HS-5 (cell line): Measurements from ENCODE around the gene CASK.
"Not testable (repeated sequence)": the region's sequence is repeated elsewhere in the genome, so short reads cannot be mapped to it uniquely, and the experiment has no call there.

Experiments
- DNase-seq: peaks from one replicate; pipeline ENCODE4 v3.0.0-alpha.2; 2012; ENCODE audit warnings: low read depth

CASK gene

DNA sequence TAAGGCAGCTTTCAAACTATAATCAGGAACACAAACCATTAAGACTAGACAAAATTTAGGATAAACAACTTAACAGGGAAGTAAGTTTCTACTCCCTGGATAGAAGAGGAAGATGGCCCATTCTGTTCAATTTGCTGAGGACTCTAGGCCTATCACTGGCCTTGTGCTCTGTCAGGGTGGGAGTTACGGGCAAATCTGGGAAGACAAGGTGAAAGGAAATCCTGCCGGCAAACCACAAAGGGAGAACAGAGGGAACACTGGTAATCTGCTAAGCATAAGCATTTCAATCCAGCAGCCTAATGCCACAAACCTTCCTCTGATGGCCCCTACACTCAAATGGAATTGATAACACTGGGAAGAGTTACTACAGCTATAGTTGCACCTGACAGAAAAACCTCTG lies 191.1 kb downstream of the CASK start:
- no peak for DNase-seq

DNA sequence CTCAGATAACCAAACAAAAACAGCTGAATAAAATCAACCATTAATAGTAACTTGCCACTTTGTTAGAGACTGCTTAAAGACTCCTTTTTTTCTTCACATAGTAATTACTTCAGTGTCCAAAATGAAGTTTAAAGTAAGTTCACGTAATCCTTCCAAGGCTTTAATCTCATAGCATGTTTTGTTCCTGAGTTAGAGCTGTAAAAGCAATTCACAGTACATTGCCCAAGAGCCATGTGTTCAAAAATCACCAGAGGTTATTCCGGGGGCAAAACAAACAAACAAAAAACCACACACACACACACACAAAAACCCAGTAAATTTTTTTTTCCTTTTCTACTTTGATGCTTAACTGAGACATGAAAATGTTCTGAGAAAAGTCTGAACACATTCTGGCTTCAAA lies 193.3 kb downstream of the CASK start:
- no peak for DNase-seq

DNA sequence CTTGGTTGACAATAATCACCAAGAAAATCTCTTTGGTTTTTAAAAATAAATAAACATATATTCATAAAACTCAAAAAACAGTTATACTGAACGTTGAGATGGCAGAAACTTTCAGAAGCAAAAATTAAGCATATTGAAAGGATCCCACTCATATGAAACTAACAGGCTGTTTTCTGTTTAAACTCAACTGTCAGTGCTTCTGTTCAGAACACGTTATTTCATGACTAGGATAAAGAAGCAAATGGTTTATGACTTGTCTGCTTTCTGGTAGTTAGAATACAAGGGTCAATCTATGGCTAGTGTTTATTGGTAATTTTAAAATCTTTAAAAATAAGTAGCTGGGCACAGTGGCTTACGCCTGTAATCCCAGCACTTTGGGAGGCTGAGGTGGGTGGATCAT lies 195.2 kb downstream of the CASK start:
- DNase-seq, result no peak

DNA sequence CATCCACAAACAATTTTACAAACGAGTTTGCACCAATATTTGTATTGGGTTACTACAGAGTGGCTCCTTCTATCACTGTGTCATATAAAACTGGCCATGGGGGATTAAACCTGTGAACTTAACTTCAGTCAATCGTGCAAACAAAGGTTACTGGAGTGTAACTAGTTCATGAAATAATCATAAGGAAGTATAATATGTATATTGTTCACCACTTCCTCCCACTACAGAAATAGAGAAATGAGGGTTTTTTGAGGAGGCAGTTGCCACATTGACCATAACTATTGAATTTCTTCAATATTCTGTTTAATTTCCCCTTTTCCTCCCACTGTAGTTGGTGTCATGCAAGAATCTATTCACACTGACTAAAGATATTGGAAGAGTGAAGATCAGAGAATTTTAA lies 199.5 kb downstream of the CASK start, which contains the start of gene GPR82:
Gene GPR82, plus strand, starts transcription at position 356 of the 400 bp plus-strand sequence. CDS start 2,846 bp downstream, outside the sequence.
- DNase-seq, result no peak

DNA sequence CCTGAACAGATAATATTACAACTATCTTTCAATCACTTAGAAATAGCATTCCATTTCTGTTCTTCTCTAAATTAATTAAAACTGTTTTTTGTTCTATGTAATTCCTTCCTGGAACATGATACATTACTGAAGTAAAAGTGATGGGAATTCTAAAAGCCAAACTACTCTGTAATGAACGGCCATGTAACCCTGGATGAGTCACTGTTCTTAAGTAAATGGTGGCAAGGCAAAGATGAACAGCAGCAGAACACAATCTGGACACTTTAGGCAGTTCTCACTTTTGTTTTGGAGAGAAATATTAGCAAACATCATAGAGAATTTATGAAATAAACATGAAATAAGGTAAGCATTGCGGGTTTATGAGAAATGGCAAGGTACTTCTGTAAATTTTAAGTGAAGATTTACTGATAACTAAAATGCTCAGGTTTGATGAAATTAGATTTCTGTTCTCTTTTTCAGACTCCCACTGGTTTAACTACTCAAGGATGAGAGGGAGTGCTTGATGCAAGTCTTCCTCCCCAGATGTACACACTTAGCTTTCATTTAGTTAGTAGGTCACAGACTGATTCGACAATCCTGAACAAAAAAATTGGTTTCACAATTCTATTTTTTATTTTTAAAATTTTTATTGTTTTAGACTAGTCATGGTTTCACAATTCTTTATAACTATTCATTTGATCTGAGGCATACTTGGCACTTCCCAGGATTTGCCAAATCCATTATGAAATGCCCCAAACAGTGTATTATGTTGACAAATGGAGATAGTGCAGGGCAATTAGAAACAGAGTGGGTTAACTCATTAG lies 200.3 kb downstream of the CASK start:
- no peak for DNase-seq

DNA sequence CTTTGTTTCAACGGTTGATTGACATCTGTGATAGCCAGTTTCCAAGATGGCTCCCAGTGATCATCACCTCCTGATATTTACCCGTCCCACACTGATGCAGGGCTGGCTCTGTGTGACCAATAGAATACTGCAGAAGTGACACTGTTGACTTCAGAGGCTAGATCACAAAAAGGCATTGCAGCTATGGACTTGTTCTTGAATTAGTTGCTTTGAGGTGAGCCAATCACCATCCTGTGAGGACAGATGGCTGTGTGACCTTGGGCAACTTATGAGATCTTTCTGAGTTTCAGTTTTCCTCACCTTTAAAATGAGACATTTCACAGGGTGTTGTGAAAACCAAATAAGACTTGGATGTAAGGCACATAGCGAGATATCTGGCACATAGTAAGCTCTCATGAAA lies 201.1 kb downstream of the CASK start:
- DNase-seq, result no peak

DNA sequence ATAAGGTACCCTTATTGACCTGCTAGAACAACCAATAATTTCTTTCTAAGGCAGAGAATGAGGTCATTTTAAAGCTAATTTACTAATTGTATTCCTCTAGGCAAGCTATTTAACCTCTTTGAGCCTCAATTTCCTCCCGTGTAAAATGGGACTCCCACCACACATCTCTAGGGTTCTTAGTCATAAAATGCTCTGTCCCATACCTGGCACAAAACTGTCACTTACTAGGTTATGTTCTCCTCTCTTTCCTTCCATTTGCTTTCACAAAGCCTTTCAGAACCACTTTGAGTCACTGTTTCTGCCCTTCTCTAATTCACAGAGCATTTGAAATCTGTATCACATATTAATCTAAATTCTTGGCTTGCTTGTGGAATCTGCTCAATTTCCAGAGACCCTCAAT lies 201.8 kb downstream of the CASK start:
- DNase-seq, result no peak

DNA sequence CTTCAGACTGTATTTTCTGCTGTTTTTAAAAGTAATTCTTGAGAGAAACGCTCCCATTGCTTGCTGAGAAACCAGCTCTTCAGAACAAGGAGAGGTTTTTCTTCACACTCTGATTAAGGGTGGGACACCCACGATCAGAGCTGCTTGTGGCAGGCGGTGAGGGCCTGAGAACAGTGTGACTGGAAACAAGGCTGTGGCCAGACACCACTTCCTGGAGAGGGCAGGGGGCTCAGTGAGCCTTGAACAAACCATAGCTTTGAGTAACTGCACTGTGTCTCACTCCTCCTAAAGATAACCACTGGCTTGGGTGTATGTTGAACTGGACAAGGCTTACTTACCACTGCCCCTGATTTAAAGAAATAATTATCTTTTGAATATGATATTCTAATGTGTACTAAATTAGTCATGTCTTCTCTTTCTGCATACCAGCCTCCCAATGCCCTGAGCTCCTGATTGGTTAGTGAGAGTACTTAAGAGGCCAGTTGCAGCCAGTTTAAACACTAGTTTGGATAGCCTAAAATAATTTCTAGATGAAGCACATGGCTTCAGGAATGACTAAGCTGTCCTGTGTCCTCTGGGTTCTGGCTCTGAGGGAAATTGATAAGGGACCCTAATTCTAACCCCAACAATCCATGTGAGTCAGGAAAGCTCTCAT lies 203.1 kb downstream of the CASK start:
- no peak for DNase-seq

DNA sequence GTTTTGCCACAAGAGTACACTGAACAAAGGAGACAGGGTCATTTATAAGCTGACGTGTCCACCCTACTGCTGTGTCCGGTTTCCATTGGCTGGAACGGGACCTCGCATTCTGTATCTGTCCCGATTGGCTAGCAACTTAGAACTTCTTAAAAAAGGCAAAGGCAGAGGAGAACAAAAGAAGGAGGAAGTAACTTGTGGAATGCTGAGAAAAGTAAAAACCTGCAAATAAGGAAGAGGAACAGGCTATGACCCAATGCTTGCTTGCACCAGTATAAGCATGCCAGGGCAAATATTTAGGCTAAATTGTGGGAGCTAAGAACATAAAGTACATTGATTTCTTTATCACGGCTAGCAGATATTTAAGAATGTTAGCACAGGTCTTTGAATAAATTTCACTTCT lies 203.7 kb downstream of the CASK start:
- DNase-seq, result not testable (repeated sequence)

DNA sequence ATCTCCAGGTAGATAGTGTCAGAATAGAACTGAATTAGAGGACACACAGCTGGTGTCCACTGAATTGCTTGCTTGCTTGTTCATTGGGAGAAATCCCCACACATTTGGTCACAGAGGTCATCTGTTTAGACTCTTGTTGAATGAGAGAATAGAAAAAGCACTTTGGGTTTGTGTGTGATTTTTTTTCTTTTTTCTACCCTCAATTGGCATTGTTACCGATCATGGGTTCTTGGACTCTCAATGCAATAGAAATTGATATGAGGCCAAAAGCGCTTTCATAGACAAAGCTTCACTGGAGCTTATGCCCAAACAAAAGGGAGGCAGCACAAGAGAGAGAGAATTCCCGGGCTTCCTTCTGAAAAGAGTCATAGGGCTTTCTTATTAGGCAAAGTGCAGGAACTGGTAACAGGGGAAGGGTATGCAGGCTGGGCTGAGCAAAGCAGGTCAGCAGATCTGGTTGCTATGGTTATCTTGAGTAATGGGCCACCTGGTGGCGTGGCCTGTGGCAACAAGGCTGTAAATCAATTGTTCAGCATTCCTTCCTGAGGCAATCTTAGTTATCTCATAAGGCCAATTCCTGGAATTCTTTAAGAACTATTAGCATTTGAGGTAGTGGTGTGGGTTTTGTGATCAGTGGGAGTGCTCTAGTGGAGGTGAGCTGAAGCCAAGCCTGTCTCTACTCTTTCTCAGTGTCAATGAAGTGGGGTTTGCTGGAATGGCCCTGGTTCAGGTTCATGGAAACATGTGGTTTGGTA lies 204.7 kb downstream of the CASK start:
- no peak for DNase-seq

DNA sequence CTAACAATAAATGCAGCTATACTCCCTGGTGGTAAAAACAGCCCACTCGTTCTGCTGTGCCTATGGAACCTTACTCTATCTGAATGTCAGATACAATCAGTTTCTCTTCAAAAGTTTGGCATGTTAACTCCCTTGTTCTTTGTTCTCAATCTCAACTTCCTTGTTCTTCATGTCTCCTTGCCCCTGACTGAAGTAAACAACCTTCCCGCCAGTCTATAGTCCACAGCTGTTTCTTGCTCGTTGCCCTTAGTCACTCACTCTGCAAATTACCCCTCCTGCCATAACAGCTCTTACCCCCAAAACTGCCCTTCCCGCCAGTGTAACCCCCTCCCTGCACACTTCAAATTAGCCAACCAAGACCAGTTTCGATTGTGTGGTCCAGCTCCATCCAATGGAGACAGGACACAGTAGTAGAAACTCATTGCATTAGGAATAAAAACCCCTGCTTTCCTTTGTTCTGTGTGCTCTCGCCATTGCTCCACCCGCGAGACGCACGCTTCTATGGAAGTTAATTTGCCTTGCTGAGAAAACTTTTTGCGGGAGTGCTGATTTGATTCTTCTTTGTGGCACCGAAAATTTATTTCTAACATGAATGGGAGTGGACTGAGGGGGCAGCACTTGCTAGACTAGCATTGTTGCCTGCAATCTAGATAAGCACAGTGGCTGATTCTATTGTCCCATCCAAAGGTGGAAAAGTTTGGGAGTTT lies 206.4 kb downstream of the CASK start:
- DNase-seq, result no peak

DNA sequence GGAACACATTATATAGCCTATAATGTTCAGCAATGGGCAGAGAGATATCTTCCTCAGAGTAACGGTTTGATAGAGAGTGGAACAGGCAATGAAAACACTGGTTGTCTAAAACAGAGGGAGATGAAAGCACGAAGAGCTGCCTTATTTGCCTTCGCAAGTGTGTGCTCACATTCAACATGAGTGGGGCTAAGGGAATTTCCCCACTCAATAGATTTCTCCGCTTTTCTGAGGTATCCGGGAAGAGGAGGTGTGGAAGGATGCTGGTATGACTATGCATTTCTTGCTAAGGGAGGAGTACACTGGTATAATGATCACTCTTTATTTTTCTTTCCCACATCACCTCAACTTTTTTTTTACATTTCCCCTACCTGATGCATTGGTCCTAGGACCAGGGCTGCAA lies 207.1 kb downstream of the CASK start:
- DNase-seq, result no peak

DNA sequence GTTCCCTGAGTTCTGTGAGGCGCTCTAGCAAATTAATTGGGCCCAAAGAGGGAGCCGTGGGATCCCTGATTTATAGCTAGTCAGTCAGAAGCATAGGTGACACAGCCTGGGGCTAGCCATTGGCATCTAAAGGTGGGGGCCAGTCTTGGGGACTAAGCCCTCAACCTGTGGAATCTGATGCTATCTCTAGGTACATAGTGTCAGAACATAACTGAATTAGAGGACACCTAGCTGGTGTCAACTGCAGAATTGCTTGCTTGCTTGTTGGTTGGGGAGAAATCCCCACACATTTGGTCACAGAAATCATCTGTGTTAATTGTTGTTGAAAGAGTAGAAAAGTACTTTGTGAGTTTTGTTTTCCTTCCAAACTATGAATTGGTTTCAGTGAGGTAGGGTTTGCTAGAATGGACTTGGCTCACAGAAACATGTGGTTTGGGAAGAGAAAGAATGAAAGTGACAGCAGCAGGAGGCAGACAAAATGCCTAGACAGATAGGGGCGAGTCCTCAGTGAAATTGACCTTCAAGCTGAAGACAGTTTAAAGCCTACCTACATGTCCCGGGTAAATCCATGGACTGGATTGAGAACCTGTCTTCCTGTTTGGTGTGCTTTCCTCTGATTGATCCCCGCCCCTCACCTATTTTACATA lies 212.2 kb downstream of the CASK start:
- DNase-seq, result no peak

DNA sequence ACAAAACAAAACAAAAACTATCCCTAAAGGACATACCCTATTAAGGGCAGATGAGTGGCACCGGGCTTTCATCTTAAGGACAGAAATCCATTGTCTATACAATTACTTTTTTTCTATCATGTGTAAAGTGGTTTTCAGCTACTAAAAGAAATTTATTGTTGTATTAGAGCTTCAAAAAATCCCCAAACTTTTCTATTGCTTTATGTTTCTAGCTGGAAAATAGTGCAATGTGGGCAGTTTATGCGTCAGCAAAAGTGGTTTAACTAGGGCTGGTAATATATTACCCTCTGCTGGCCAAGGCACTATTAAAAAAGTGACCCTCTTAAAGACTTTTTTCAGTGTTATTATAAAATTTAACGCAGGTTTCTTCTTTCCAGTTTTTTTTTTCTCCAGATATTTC lies 214.9 kb downstream of the CASK start:
- DNase-seq, result no peak

DNA sequence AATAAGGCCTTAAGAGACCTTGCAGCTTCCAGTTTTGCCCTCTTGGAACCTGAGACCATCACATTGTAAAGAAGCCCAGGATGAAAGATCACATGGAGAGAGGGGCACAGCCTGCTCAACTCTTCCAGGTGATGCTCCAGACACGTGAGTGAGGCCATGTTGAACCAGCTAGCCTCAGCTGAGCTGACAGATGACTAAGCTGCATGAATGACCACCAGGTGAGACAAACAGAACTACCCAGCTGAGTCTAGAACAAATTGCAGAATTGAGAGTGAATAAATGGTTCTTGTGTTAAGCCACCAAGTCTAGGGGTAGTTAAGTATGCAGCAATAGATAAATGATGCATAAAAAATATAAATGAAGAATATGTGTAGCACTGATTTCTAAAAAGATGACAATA lies 216.1 kb downstream of the CASK start:
- DNase-seq, result no peak

DNA sequence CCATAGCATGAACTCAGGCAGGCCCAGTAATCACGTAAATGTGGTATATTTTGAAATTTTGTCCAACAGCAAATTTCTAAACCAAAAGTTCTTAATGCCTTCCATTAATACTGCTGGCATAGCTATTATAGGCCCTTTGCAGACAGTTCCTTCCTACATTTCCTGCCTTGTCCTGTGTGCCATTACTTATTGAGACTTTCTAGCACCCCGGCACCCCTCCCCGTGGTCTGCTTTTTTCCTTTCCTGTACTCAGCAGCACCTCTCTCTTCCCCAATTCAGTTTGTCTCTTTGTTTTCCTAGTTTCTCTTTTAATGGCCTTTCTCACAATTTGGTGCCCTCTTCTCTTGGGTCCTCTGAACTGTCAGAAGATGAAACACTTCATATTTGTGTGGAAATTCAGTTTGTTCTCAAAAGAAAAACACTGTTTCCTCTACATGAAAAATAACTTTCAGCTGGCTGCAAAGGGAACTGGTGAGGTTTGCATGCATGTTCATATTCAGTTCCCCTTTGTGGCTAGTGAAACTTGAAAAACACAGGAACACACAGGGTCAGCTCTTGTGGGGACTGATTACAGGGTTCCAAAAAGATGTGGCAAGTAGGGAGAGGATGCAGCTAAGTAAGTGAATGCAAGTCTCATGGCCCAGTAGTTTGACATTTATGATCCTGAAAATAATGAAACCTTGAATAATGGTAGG lies 217.5 kb downstream of the CASK start:
- no peak for DNase-seq

DNA sequence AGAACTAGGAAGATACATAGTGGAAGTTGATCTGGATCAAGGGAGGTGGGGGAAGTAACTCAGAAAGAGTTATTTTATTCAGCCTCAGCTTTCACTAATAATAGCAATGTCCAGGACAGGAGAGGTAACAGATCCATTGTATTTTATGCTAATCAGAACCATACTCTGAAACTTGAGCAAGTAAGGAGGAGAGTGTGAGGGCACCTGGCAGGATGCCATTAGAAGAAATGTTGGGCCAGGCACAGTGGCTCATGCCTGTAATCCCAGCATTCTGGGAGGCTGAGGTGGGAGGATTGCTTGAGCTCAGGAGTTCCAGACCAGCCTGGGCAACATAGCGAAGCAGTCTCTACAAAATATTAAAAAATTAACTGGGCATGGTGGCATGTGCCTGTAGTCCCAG lies 218.3 kb downstream of the CASK start:
- DNase-seq, result no peak

DNA sequence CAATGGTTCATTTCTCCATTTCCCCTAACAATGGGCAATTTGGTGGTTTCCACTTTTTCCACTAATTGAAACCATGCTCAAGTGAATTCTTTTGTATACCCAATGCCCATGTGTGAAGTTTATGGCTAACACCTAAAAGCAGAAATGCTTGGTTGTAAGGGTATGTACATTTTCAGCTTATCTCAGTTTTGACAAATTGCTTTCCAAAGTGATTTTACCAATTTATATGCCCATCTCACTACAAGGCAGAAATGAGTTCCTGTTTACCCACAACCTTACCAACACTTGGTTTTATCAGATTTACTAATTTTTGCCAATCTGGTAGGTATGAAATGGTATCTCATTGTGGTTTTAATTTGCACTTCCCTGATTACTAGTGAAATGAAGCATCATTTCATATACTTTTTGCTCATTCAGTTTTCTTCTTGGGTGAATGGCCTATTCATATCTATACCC lies 219.8 kb downstream of the CASK start:
- no peak for DNase-seq

DNA sequence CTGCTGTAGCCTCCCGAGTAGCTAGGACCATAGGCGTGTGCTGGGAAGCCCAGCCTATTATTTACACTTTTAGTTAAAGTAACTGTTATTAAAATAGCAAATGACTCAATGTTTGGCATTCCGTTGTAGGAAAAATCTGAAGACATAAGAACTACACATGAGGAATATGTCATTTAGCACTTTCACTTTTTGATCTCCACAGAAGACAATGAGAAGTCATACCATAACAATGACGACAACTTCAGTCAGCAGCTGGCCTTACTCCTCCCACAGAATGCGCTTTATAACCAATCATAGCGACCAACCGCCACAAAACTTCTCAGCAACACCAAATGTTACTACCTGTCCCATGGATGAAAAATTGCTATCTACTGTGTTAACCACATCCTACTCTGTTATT lies 227.9 kb downstream of the CASK start:
- no peak for DNase-seq

DNA sequence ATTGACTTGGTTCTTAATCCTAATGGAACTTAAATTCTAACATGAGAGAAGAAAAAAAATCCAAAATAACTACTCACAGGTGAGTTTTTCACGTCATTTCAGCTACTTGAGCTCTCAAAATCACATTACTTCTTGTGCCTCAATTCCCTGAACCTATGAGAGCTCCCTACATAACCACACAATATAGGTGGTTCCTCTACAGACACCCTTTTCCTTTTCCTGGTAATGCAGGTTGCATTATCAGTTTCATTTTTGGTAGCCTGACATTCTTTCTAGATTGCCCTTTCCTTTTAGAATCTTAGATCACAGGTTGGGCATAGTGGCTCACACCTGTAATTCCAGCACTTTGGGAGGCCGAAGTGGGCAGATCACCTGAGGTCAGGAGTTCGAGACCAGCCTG lies 230.3 kb downstream of the CASK start:
- DNase-seq, result no peak

DNA sequence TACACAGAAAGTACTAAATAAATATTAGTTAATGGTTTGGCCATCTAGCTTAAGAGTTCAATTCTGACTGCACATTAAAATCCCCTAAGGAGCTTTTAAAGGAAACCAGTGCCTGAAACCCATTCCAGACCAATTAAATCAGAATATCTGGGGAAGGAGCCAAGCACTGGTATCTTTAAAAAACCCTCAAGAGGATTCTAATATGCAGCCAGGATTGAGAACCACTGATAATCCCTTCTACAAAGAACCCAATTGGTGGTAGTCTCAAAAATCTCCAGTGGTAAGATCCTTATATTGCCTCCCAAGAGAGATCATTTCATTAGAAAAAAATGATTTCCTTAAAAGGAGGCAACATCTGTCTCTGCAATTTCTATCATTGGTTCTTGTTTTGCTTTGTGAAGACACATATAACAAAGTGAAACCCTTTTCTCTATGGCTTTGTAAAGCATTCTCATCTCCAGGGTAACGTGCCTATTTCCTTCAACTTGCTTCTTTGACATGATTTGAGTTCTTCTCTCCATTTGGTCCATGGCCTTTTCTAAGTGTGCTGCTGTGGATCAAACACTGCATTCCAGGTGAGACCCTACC lies 231.1 kb downstream of the CASK start:
- no peak for DNase-seq
